Activated CD8-positive, alpha-beta memory T cell treated with anti-CD3 and anti-CD28 coated beads, Interleukin-2, amount 50 U/mL, for 24 hours (primary cell): ENCODE measurements around the gene CNNM4.
"Not testable (repeated sequence)": the region's sequence is repeated elsewhere in the genome, so short reads cannot be mapped to it uniquely, and the experiment has no call there.

Experiments used
- DNase-seq: peaks from one replicate; pipeline ENCODE4 v3.0.0-alpha.2; 2020; ENCODE audit errors: extremely low read depth

Gene CNNM4

DNA sequence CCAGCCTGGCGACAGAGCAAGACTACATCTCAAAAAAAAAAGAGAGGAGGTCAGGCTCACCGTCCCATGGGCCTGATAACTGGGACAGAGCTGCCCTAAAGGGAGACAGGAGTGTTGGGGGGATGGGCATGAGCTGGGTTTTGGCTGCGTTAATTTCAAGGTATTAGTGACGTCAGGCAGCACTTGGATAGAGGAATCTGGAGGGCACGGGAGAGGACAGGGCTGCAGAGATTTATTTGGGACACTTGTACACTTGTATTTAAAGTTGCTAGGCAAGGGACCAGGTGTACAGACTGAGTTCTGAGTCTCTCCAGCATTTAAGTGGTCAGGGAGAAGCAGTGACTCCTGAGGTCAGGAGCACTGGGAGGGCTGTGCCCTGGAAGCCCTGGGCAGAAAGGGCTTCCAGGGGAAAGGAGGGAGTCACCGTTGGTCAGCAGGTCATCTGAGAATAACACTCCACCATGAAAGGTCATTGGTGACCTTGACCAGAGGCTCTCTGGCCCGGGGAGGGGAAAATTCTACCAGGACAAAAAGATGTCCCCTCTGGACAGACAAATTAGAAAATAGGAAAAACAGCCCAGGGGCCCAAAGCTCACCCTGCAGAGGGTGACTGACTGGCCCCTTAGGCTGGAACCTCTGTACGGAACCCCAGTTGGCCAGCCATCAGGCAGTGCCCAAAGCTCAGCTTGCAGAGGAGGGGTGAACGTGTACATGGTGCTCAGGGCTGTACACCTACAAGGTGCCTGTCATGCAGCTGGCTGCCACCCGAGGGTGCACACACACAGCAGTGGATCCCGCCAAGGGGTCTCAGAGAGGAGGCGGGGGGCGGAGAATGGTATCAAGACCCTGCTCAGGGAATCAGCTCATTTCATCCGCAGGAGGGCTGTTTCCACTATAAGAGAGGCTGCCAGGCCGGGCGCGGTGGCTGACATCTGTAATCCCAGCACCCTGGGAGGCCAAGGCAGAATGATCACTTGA lies 32.4 kb downstream of the CNNM4 start:
- DNase-seq, result no peak

- no peak for DNase-seq
Measured at GRCh38 chr2:96795076-96795475, 34.4 kb downstream of the CNNM4 start.

GRCh38 chr2:96796497-96796896 lies 35.8 kb downstream of the CNNM4 start:
- not testable (repeated sequence) for DNase-seq

DNA sequence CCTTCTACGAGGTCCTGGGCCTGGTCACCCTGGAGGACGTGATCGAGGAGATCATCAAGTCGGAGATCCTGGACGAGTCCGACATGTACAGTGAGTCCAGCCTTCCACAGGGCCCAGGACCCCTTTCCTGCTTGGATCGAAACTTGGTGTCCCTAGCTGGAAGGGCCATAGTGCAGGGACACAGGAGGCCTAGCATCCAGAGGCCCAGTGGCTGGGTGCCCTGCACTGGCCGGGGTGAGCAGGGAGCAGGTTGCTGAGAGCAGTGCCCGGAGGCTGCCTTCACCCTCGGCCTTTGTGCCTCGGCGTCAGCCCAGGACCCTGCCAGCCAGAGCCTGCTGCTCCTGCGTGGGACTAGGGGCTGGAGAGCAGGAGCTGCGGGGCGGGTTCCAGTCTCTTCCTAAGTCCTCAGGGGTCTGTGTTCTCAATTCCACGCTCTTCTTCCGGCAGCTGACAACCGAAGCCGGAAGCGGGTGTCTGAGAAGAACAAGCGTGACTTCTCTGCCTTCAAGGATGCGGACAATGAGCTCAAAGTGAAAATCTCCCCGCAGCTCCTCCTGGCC lies 36.4 kb downstream of the CNNM4 start:
- DNase-seq, result no peak

- DNase-seq, result no peak
Measured at GRCh38 chr2:96798733-96799622, 38.3 kb downstream of the CNNM4 start.

GRCh38 chr2:96799623-96799935 lies 38.9 kb downstream of the CNNM4 start:
- DNase-seq, result no peak

- no peak for DNase-seq
Measured at GRCh38 chr2:96800061-96801004, 39.6 kb downstream of the CNNM4 start.

DNA sequence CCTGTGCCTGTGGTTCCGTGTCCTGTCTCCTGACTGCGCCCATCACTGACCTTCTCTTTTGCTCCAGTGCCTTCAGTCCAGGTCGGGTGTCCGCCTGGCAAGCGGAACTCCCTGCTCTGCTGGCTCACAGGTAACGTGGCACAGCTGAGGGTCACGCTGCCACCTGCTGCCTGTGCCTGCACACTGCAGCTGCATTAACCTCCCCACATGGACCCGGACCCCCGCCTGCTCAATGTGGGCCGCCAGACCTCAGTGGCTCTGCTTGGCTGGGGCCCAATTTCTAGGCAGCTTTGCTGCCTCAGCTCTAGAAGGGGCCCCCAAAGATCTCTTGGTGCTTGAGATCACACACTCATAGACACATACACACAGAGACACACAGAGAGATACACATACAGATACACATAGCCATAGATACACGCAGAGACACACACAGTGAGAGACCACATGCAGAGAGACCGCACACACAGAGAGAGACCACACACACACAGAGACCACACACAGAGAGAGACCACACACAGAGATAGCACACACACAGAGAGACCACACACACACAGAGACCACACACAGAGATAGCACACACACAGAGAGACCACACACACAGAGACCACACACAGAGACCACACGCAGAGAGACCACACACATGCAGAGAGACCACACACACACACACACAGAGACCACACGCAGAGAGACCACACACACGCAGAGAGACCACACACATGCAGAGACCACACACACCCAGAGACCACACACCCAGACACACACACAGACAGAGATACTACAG lies 40.5 kb downstream of the CNNM4 start:
- peak; percentile 51 for DNase-seq

DNA sequence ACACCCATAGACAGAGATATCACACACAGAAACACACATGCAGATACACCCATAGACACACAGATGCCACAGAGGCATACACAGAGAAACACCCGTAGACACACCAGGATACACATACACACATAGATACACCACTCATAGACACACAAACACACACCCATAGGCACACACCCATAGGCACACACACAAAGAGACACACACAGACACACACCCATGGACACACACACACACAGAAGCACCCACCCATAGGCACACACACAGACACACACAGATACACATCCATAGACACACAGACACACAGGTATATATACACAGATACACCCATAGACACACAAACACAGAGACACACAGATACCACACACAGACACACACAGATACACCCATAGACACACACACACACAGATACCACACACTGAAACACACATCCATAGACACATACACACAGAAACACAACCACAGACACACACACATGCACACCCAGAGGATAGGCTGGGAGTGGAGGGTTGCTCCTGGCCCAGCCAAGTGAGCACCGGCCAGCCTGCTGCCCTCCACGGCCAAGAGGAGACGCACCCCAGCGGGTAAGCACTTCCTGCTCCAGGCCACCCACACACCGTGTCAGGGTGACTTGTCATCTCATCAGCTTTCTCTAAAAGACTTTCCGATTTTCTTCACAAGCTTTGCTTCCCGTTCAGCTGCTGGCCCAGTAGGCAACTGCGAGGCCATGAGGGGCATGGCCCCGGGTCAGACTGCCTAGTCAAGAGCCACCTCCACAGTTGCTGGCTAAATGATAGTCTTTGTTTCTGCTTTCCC lies 41.3 kb downstream of the CNNM4 start:
- no peak for DNase-seq

DNA sequence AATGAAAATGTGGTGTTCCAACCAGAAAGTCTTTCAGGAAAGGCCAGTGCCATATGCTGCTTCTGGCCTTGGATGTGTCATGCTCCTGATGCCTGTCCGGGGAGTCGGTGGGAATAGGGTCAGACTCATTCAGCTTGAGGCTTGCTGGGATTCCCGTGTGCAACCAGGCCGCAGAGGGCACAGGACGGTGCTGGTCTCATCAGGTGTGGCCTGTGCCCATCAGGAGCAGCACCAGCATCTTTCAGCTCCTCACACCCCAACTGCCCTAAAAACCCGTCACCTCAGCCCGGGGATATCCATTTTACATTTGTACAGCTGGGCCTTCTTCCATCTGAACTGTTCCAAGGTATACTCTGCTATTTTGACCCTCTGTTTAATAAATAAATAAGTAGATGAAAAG lies 42.0 kb downstream of the CNNM4 start:
- DNase-seq, result no peak

DNA sequence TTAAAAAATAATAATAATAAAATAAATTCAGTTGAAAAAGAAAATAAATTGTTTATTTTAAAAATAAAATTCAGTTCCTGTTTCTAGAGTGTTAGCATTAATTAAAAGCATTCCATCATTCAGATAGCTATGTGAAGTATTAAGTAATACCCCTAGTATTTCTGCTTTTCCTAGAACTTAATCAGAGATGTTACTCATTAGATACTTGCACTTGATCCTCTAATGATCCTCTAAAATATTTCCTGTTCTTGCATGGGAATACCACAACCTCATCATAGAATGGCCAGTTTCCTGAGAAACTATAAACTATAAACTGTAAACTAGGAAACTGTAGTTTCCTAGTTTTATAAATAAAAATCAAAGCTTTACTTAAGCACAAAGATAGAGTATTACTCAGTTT lies 44.3 kb downstream of the CNNM4 start:
- no peak for DNase-seq

DNA sequence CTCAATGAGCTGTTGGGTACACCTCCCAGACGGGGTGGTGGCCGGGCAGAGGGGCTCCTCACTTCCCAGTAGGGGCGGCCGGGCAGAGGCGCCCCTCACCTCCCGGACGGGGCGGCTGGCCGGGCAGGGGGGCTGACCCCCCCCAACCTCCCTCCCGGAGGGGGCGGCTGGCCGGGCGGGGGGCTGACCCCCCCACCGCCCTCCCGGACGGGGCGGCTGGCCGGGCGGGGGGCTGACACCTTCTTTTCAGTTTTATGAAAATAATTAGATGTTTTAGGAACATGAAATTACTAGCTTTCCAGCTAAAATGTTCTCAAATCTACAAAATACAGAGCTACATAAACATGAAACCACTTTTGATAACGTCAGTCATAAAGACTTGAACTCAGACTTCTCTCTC lies 45.2 kb downstream of the CNNM4 start:
- not testable (repeated sequence) for DNase-seq

- no peak for DNase-seq
Measured at GRCh38 chr2:96806468-96807126, 45.9 kb downstream of the CNNM4 start.

- no peak for DNase-seq
Measured at GRCh38 chr2:96807127-96807471, 46.4 kb downstream of the CNNM4 start.

DNA sequence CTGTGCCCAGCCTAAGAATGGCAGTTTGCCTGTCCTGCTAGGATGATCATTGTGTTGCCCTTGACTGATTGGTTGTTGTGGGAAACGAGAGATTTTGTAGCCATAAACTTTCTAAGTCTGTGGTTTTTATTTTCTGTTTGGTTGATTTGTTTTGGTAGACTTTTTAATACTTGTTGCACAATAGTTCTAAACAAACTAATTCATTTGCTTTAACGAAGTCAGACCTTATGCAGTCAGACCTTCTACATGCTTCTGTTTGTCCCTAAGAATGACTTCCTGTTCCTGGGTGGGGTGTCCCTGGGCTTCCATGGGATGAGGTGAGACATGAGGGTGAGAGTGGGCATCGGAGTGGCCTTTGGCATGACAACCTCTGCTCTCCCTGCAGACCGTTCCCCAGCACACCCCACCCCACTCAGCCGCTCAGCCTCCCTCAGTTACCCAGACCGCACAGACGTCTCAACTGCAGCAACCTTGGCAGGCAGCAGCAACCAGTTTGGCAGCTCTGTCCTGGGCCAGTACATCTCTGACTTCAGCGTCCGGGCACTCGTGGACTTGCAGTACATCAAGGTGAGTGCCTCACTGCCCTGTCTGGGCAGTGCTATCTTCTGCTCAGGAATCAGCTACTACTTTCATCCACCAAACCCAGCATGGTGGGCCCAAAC lies 47.6 kb downstream of the CNNM4 start:
- no peak for DNase-seq

- DNase-seq, result no peak
Measured at GRCh38 chr2:96809216-96809882, 48.6 kb downstream of the CNNM4 start.

- no peak for DNase-seq
Measured at GRCh38 chr2:96809951-96810782, 49.5 kb downstream of the CNNM4 start.
